Mononuclear cell (primary cell): ENCODE measurements around the gene LARGE2. TPM values are rescaled to one million over a fixed set of nuclear protein-coding genes. Genes with fewer than 3 reads are reported as not detected.

Experiments used
- H3K27me3 ChIP-seq: 2 replicates; pipeline ENCODE4 v1.6.0; 2011; ENCODE audit warnings: low read length, control low read depth; ENCODE audit not compliant: insufficient read depth
- H3K4me1 ChIP-seq: 2 replicates; pipeline ENCODE4 v1.5.1; 2011; ENCODE audit warnings: mild to moderate bottlenecking, low read length, control low read depth; ENCODE audit not compliant: insufficient read depth
- H3K4me3 ChIP-seq: 2 replicates; pipeline ENCODE4 v1.5.1; 2011; ENCODE audit warnings: mild to moderate bottlenecking, low read length, moderate library complexity
- H3K9me3 ChIP-seq: 2 replicates; pipeline ENCODE4 v1.5.1; 2011; ENCODE audit warnings: low read depth, mild to moderate bottlenecking, control low read depth, low read length
- total RNA-seq: library from RNA; depleted of rRNA; stranded (reverse); fragments of >200 nt; gene quantifications from one replicate; pipeline ENCODE4 v1.2.3, GENCODE V29; 2012

Gene LARGE2
- total RNA-seq, 1 donor, result 0.94 TPM

- no peaks in the 10 kb centered on the region for H3K9me3 ChIP-seq
- H3K4me3 ChIP-seq, result no peak overlapping the region
- peaks cover 30% of the 10 kb centered on the region for H3K4me1 ChIP-seq
- H3K27me3 ChIP-seq, result no peaks in the 10 kb centered on the region
Observed at GRCh38 chr11:45939836-45940235, 17.4 kb downstream of the LARGE2 start.

- Histone ChIP-seq H3K4me1 (peaks cover 16% of the 10 kb centered on the region), H3K4me3 (no peak overlapping the region), H3K27me3 (no peaks in the 10 kb centered on the region), H3K9me3 (no peaks in the 10 kb centered on the region)
Observed at GRCh38 chr11:45941285-45941684, 18.8 kb downstream of the LARGE2 start.

DNA sequence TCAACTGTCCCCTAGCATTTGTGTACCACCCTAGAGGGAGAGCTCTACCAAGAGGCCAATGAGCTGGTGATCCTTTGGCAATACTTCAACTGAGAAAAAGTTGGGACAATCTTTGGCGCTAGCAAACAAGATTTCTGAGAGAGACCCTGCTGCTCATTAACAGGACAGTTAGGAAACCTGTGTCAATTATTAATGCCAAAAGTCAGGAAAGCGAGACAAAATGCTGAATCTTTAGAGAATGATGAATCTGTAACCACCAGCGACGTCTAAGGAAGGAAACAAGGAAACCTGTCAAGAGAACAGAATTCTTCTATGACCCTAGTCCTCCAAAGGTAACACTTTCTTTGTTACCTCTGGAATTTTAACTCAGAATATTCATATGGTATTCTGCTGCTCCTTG lies 19.9 kb downstream of the LARGE2 start:
- no peaks in the 10 kb centered on the region for H3K27me3 ChIP-seq
- H3K4me1 ChIP-seq, result peaks cover 7% of the 10 kb centered on the region
- H3K9me3 ChIP-seq, result no peaks in the 10 kb centered on the region
- no peak overlapping the region for H3K4me3 ChIP-seq

GRCh38 chr11:45945397-45945999 lies 23.0 kb downstream of the LARGE2 start:
- Histone ChIP-seq H3K27me3 (no peaks in the 10 kb centered on the region), H3K4me1 (no peaks in the 10 kb centered on the region), H3K9me3 (no peaks in the 10 kb centered on the region), H3K4me3 (no peak overlapping the region)

GRCh38 chr11:45947885-45948284 lies 25.4 kb downstream of the LARGE2 start:
- H3K4me1 ChIP-seq, result no peaks in the 10 kb centered on the region
- no peak overlapping the region for H3K4me3 ChIP-seq
- no peaks in the 10 kb centered on the region for H3K9me3 ChIP-seq

DNA sequence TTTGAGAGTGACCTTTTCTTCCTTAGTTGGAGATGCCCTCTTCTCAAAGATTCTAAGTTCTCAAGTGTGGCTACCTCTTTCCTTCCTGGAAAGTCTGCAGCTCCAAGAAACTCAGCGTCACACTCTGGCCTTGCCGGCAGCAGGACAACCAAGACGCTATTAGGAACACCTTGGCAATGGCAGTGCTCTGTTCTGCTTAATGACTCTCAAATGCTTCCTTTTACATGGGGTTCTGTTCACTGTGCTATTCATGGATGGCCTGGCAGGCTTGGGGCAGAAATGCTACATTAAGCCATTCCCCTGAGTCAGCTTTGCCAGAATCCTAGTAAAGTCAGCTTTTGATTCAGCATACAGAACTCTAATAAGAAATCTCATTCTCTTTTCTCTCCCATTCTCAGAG lies 25.9 kb downstream of the LARGE2 start:
- no peaks in the 10 kb centered on the region for H3K27me3 ChIP-seq

More at GRCh38 chr11:45947885-45948284, 25.4 kb downstream of the LARGE2 start:
- no peaks in the 10 kb centered on the region for H3K27me3 ChIP-seq

DNA sequence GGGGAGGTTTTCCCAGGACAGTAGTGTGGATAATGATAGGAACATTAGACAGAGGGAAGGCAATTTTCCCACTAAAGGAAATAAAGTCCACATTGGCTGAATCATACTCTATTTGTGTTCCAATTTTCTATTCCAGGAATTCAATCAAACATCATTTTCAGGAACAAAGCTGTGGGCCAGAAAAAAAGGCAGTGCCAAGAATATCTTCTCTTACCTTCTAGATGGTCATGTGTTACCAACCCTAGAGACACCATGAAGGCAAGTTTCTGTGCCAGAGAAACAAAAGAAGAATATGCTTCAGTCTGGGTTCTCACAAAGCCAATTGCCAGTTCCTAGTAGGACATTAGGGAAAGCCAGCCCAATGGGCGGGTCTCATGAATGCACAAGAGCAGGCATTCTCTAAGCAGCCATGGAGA lies 27.5 kb downstream of the LARGE2 start:
- Histone ChIP-seq H3K27me3 (no peaks in the 10 kb centered on the region), H3K4me1 (no peaks in the 10 kb centered on the region), H3K9me3 (no peaks in the 10 kb centered on the region), H3K4me3 (no peak overlapping the region)

More for the DNA sequence above, 25.9 kb downstream of the LARGE2 start:
- H3K4me3 ChIP-seq, result no peak overlapping the region
- H3K9me3 ChIP-seq, result no peaks in the 10 kb centered on the region
- no peaks in the 10 kb centered on the region for H3K4me1 ChIP-seq

GRCh38 chr11:45959851-45960250 lies 37.4 kb downstream of the LARGE2 start:
- H3K27me3 ChIP-seq, result no peaks in the 10 kb centered on the region
- peaks cover 5% of the 10 kb centered on the region for H3K4me1 ChIP-seq
- no peaks in the 10 kb centered on the region for H3K9me3 ChIP-seq
- no peak overlapping the region for H3K4me3 ChIP-seq

GRCh38 chr11:45960387-45961095 lies 38.1 kb downstream of the LARGE2 start:
- Histone ChIP-seq H3K4me1 (peaks cover 5% of the 10 kb centered on the region), H3K4me3 (no peak overlapping the region), H3K9me3 (no peaks in the 10 kb centered on the region), H3K27me3 (no peaks in the 10 kb centered on the region)

DNA sequence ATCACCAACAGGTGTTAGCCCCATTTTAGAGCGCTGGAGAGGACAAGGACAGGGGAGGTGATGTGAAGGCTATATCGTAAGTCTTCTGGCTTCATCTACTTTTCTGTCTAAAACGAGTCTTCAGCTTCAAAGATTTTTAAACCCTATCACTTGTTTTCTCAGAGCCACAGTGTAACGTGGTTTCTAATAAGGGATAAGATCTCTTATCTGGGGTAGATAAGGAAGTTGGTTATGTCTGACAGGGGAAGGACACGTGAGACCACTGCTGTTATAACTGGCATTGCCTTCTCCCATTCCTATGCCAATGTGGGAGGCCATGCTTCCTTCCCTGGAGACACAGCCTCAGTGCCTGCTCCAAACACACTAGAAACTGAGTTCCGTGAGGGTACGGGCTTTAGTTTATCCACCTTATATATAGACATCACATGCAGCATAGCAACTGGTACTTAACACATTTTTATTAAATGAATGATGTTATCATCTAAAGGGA lies 39.3 kb downstream of the LARGE2 start:
- Histone ChIP-seq H3K4me1 (peaks cover 5% of the 10 kb centered on the region), H3K27me3 (no peaks in the 10 kb centered on the region), H3K4me3 (no peak overlapping the region), H3K9me3 (no peaks in the 10 kb centered on the region)

- H3K27me3 ChIP-seq, result no peaks in the 10 kb centered on the region
- peaks cover 5% of the 10 kb centered on the region for H3K4me1 ChIP-seq
- no peak overlapping the region for H3K4me3 ChIP-seq
- H3K9me3 ChIP-seq, result no peaks in the 10 kb centered on the region
Observed at GRCh38 chr11:45964911-45965389, 42.5 kb downstream of the LARGE2 start.

GRCh38 chr11:45967506-45967905 lies 45.0 kb downstream of the LARGE2 start:
- no peak overlapping the region for H3K4me3 ChIP-seq
- H3K9me3 ChIP-seq, result no peaks in the 10 kb centered on the region

DNA sequence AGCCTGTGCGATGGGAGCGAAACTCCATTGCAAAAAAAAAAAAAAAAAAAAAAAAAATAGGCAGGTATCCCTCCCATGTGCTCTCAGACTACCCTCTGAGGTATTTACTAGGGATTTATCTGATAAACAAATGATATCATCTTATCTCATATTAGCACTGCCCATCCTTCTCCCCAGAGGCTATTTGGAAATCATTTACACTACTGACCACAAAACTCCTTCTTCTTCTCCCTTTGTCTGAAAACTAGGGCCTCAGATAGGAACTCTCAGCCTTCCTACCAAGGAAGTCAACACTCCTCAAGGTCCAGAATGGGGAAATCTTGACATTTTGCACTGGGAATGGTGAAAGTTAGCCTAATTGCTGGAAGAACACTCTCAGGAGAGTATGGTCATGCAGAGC lies 46.4 kb downstream of the LARGE2 start:
- no peaks in the 10 kb centered on the region for H3K9me3 ChIP-seq
- no peaks in the 10 kb centered on the region for H3K27me3 ChIP-seq
- H3K4me3 ChIP-seq, result no peak overlapping the region
- no peaks in the 10 kb centered on the region for H3K4me1 ChIP-seq

More at GRCh38 chr11:45967506-45967905, 45.0 kb downstream of the LARGE2 start:
- H3K27me3 ChIP-seq, result no peaks in the 10 kb centered on the region
- no peaks in the 10 kb centered on the region for H3K4me1 ChIP-seq

DNA sequence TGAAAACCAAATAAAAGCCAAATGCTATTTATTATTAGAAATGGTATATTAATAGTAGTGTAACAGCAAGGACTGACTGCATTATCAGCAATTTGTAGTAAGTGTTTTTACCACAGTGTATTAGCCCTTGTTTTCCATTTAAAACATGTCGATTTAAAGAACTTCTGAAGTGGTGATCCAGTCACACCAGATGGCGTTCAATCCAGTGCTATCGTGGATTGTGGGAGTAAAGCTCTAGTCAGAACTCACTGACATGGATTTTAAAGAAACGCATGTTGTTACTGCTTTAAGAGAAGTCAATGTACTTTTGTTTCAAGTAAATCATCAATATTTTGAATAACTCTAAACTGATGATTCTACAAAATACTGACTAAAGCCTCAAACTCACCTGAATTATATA lies 51.1 kb downstream of the LARGE2 start:
- no peaks in the 10 kb centered on the region for H3K27me3 ChIP-seq

GRCh38 chr11:45974806-45975205 lies 52.4 kb downstream of the LARGE2 start:
- no peaks in the 10 kb centered on the region for H3K4me1 ChIP-seq
- H3K4me3 ChIP-seq, result no peak overlapping the region
- H3K9me3 ChIP-seq, result no peaks in the 10 kb centered on the region
- H3K27me3 ChIP-seq, result no peaks in the 10 kb centered on the region

More for the DNA sequence above, 51.1 kb downstream of the LARGE2 start:
- Histone ChIP-seq H3K4me1 (no peaks in the 10 kb centered on the region), H3K9me3 (no peaks in the 10 kb centered on the region), H3K4me3 (no peak overlapping the region)
